ENCODE measurements around the gene BZW1. TPM values are rescaled to one million over a fixed set of nuclear protein-coding genes. Genes with fewer than 3 reads are reported as not detected.

The BZW1 gene
- total RNA-seq (2021) (274 and 300 TPM in 2 replicates), Bru-seq, nascent RNA (percentile 99 among the genes with signal in this experiment), BruChase-seq, experiment 1, labeled RNA remaining after a 2-hour chase (percentile 99 among the genes with signal in this experiment), BruChase-seq, experiment 2, labeled RNA remaining after a 6-hour chase (percentile 100 among the genes with signal in this experiment)
- long read RNA-seq, full-length matches to known transcripts: 423 of 533 reads
- long read RNA-seq, partial matches to known transcripts: 16 of 533 reads
- long read RNA-seq, other reads (novel, unspliced or antisense): 94 of 533 reads

DNA sequence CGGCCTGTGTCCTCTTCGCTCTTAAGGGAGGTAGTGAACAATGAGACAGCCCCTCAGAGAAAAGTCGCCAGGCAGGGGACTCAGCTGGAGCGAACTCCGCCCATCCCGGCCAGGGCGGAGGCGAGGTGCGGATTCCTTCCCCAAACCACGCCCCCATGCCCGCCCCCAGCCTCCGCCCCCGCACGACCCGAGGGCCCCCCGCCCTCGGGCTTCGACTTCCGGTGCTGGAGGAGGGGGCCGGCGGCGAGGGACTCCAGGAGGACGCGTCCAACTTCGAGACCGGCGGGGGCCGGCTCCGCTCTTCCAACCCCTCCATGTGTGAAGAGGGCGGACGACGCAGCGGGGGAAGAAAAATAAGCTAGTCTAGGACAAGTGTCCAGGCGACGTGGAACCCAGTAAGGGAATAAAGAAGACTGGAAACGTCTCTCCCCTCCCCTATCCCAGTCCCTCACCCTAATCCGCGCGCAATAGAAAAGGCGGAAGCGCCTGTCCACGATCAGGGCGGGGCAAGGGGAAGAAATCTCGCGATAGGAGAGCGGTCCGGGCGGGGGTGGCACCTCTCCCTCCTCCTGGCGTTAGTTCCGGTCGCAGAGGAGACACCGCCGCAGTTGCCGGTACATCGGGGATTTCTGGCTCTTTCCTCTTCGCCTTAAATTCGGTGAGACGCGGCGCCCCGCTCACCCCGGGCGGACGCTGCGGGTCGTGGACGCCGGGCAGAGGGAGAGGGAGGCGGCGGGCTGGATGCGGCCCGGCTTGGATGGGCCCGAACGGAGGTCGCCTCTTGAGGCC lies at the start of gene BZW1:
BZW1 (plus strand) TSS at position 578 of the 789 bp plus-strand sequence. CDS start 1,308 bp downstream, outside the sequence.
- CTCF ChIA-PET: no interaction called here
- TF ChIP-seq EZH2 (IDR thresholded peaks at IDR 0.05; ENCODE audit: low read depth) (no peak), CTCF (conservative IDR thresholded peaks at IDR 0.05) (no peak)
- Histone ChIP-seq H3F3A (ENCODE audit: insufficient read depth, low read depth) (peaks cover 41% of the 10 kb centered on the region), H3K4me2 (peak within 1 kb of the TSS; percentile 90), H3K27ac (peak within 1 kb of the TSS; percentile 93), H3K4me3 (peak within 1 kb of the TSS; percentile 100), H3K4me1 (replicated peaks; ENCODE audit: insufficient read depth) (peaks cover 42% of the 10 kb centered on the region), H2AFZ (peak within 1 kb of the TSS; percentile 62), H3K36me3 (ENCODE audit: low read depth) (peaks cover 39% of the 10 kb centered on the region), H4K20me1 (ENCODE audit: insufficient read depth) (peaks cover 40% of the 10 kb centered on the region), H3K9me3 (ENCODE audit: insufficient read depth, low read depth) (no peaks in the 10 kb centered on the region), H3K79me2 (ENCODE audit: low read depth) (peaks cover 52% of the 10 kb centered on the region), H3K9me2 (ENCODE audit: insufficient read depth) (no peaks in the 10 kb centered on the region), H3K27me3 (ENCODE audit: insufficient read depth, low read depth) (no peaks in the 10 kb centered on the region)
- intact Hi-C loops (cut with micrococcal nuclease; ENCODE audit: unreplicated experiment): loop anchor here (1.0 to 5.0 kb wide), 7 partner anchors 24 to 234 kb away; partner anchors contain the start of gene CLK1
- BruUV-seq (replicated peaks): no TSS peak
- peak; percentile 85 to 94 for DNase-seq
- POLR2A ChIA-PET (ENCODE audit: unreplicated experiment): interaction anchor here (0.6 to 0.8 kb wide), 3 partner anchors 60 to 615 kb away, joined by 3 to 12 read pairs (median 4); no protein-coding TSS in a partner anchor

DNA sequence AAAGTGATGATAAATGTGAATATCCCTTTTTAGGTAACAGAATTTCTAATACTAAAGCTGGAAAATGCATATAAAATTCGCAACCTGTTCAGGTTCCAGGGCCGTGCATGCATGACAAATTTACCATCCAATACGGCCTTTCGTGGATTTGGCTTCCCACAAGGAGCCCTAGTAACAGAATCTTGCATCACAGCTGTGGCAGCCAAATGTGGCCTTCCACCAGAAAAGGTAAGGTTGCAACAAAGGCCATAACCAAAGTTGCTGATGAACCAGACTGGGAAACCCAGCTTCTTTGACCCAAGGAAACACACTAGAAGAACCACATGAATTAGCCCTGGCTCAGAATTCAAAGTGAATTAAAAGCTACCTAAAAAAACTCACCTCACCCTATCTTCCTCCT lies 49.6 kb upstream of the BZW1 start:
- no TSS peak for BruUV-seq (replicated peaks)
- ChIA-PET CTCF (interaction anchor here (1.1 kb wide), 1 partner anchor 48 kb away, joined by 3 read pairs; no protein-coding TSS in a partner anchor), POLR2A (ENCODE audit: unreplicated experiment) (no interaction called here)
- intact Hi-C loops (cut with micrococcal nuclease; ENCODE audit: unreplicated experiment): no loop called here
- no peaks in the 10 kb centered on the region for H3K36me3 ChIP-seq (ENCODE audit: low read depth)
- no peaks in the 10 kb centered on the region for H4K20me1 ChIP-seq (ENCODE audit: insufficient read depth)
- no peak overlapping the region for H2AFZ ChIP-seq
- TF ChIP-seq EZH2 (IDR thresholded peaks at IDR 0.05; ENCODE audit: low read depth): no peak
- no peak for TF ChIP-seq CTCF (conservative IDR thresholded peaks at IDR 0.05)
- DNase-seq: no peak
- H3K4me3 ChIP-seq: no peak overlapping the region
- H3K9me2 ChIP-seq (ENCODE audit: insufficient read depth): no peaks in the 10 kb centered on the region
- H3K4me2 ChIP-seq: no peak overlapping the region
- H3K79me2 ChIP-seq (ENCODE audit: low read depth): no peaks in the 10 kb centered on the region
- no peaks in the 10 kb centered on the region for H3K9me3 ChIP-seq (ENCODE audit: insufficient read depth, low read depth)
- no peak overlapping the region for H3K27ac ChIP-seq
- H3F3A ChIP-seq (ENCODE audit: insufficient read depth, low read depth): peaks cover 64% of the 10 kb centered on the region
- no peaks in the 10 kb centered on the region for H3K27me3 ChIP-seq (ENCODE audit: insufficient read depth, low read depth)
- peaks cover 73% of the 10 kb centered on the region for H3K4me1 ChIP-seq (replicated peaks; ENCODE audit: insufficient read depth)

DNA sequence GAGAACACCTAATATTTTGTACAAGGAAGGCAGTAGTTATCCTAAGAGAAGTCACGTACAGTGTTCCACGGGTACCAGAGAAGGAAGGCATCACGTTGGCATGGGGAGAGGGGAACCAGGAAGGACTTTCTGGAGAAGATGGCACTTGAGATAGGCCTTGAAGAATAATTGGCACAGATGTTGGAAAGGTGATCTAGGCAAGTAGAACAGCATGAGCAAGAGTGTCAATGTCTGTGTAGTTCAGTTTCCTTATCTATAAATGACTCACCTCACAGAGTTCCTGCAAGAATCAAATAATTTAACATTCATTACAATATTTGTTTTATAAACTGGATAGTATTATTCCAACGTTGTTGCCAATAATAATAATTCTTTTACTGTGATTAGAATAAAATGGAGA lies 48.3 kb upstream of the BZW1 start:
- no peaks in the 10 kb centered on the region for H3K27me3 ChIP-seq (ENCODE audit: insufficient read depth, low read depth)
- ChIA-PET CTCF (no interaction called here), POLR2A (ENCODE audit: unreplicated experiment) (no interaction called here)
- DNase-seq: peak in 1 of 2 experiments; percentile 58
- intact Hi-C loops (cut with micrococcal nuclease; ENCODE audit: unreplicated experiment): no loop called here
- no peak for TF ChIP-seq EZH2 (IDR thresholded peaks at IDR 0.05; ENCODE audit: low read depth)
- no peak for TF ChIP-seq CTCF (conservative IDR thresholded peaks at IDR 0.05)
- peak overlapping the region; percentile 75 for H3K4me2 ChIP-seq
- peaks cover 53% of the 10 kb centered on the region for H3F3A ChIP-seq (ENCODE audit: insufficient read depth, low read depth)
- BruUV-seq (replicated peaks): no TSS peak
- peaks cover 71% of the 10 kb centered on the region for H3K4me1 ChIP-seq (replicated peaks; ENCODE audit: insufficient read depth)
- H3K27ac ChIP-seq: peak overlapping the region; percentile 94
- no peak overlapping the region for H3K4me3 ChIP-seq
- no peaks in the 10 kb centered on the region for H3K9me2 ChIP-seq (ENCODE audit: insufficient read depth)
- peak overlapping the region; percentile 48; the same call in 1 of the 2 replicates for H2AFZ ChIP-seq
- no peaks in the 10 kb centered on the region for H3K36me3 ChIP-seq (ENCODE audit: low read depth)
- no peaks in the 10 kb centered on the region for H4K20me1 ChIP-seq (ENCODE audit: insufficient read depth)
- no peaks in the 10 kb centered on the region for H3K79me2 ChIP-seq (ENCODE audit: low read depth)
- no peaks in the 10 kb centered on the region for H3K9me3 ChIP-seq (ENCODE audit: insufficient read depth, low read depth)
